HEK293 (cell line): ENCODE data around the gene SHC4.

Experiments
- CTCF ChIA-PET: fragments of 350-600 bp; formaldehyde crosslinking; extraction: SDS; loops from one replicate; lab custom pipeline; 2021; ENCODE audit warnings: antibody characterized with exemption; lab: Yijun Ruan, JAX
- POLR2A ChIA-PET: fragments of 300-600 bp; formaldehyde crosslinking; extraction: SDS; loops from one replicate; lab custom pipeline; 2020; ENCODE audit warnings: antibody characterized with exemption, inconsistent platforms; lab: Yijun Ruan, JAX
- H3K27ac ChIP-seq: fragments of 200-500 bp; sonication (Bioruptor generic); 2 replicates; pipeline ENCODE4 v1.5.1; 2014; ENCODE audit warnings: low read depth, low read length, control low read depth, inconsistent platforms; ENCODE audit errors: extremely low read depth
- H3K36me3 ChIP-seq, 2 experiments: fragments of 200-500 bp in 1 of 2; sonication (Bioruptor generic) in 1 of 2; 1 replicate in 1 of 2; 2 replicates in 1 of 2; pipeline ENCODE4 v1.5.1; 2014 to 2017; ENCODE audit warnings: inconsistent platforms in 2 of 2, low read length in 2 of 2; ENCODE audit not compliant: control insufficient read depth in 2 of 2, insufficient read depth in 1 of 2
- H3K4me1 ChIP-seq: fragments of 200-500 bp; sonication (Bioruptor generic); 2 replicates; pipeline ENCODE4 v1.5.1; 2014; ENCODE audit warnings: mild to moderate bottlenecking, low read length, inconsistent platforms; ENCODE audit not compliant: control insufficient read depth, insufficient read depth
- H3K4me3 ChIP-seq: 2 replicates; pipeline ENCODE4 v1.5.1; 2011; ENCODE audit warnings: low read depth, mild to moderate bottlenecking, control low read depth, low read length, moderate library complexity
- H3K9me3 ChIP-seq: fragments of 200-500 bp; sonication (Bioruptor generic); 2 replicates; pipeline ENCODE4 v1.5.1; 2014; ENCODE audit warnings: low read depth, low read length, inconsistent platforms; ENCODE audit not compliant: control insufficient read depth, insufficient read depth
- CTCF ChIP-seq: fragments of 450-650 bp; formaldehyde crosslinking; IDR thresholded peaks from 2 replicates; pipeline ENCODE4 v1.5.1; 2016; ENCODE audit warnings: missing biosample characterization, missing genetic modification characterization
- EGR2 ChIP-seq: fragments of 450-650 bp; formaldehyde crosslinking; IDR thresholded peaks from 2 replicates; pipeline ENCODE4 v1.5.1; 2016; ENCODE audit warnings: low read depth, missing biosample characterization, missing genetic modification characterization
- FEZF1 ChIP-seq: fragments of 450-650 bp; formaldehyde crosslinking; IDR thresholded peaks from 2 replicates; pipeline ENCODE4 v1.5.1; 2016; ENCODE audit warnings: missing biosample characterization, missing genetic modification characterization
- HOXA7 ChIP-seq: sonication (generic); formaldehyde crosslinking; IDR thresholded peaks from 2 replicates; pipeline ENCODE4 v1.8.1; 2022; ENCODE audit warnings: missing genetic modification reagents, borderline replicate concordance
- MZF1 ChIP-seq: fragments of 450-650 bp; formaldehyde crosslinking; IDR thresholded peaks from 2 replicates; pipeline ENCODE4 v1.5.1; 2017; ENCODE audit warnings: missing biosample characterization, missing genetic modification characterization, borderline replicate concordance
- PRDM10 ChIP-seq: fragments of 450-650 bp; formaldehyde crosslinking; IDR thresholded peaks from 2 replicates; pipeline ENCODE4 v1.5.1; 2016; ENCODE audit warnings: missing biosample characterization, missing genetic modification characterization
- TRIM28 ChIP-seq: IDR thresholded peaks from 2 replicates; pipeline ENCODE4 v1.6.1; 2011; ENCODE audit warnings: low read length, control low read depth, borderline replicate concordance
- ZBTB21 ChIP-seq: fragments of 450-650 bp; formaldehyde crosslinking; IDR thresholded peaks from 2 replicates; pipeline ENCODE4 v1.5.1; 2017; ENCODE audit warnings: missing biosample characterization, missing genetic modification characterization
- ZFHX2 ChIP-seq: fragments of 450-650 bp; formaldehyde crosslinking; conservative IDR thresholded peaks from 2 replicates; pipeline ENCODE4 v1.5.1; 2016; ENCODE audit warnings: missing biosample characterization, missing genetic modification characterization
- ZFP3 ChIP-seq: fragments of 450-650 bp; formaldehyde crosslinking; IDR thresholded peaks from 2 replicates; pipeline ENCODE4 v1.5.1; 2016; ENCODE audit warnings: low read depth, missing biosample characterization, missing genetic modification characterization
- ZNF133 ChIP-seq: fragments of 450-650 bp; formaldehyde crosslinking; IDR thresholded peaks from 2 replicates; pipeline ENCODE4 v1.5.1; 2016; ENCODE audit warnings: missing biosample characterization, missing genetic modification characterization
- ZNF366 ChIP-seq: fragments of 450-650 bp; formaldehyde crosslinking; conservative IDR thresholded peaks from 2 replicates; pipeline ENCODE4 v1.5.1; 2016; ENCODE audit warnings: missing biosample characterization, missing genetic modification characterization
- ZNF394 ChIP-seq: fragments of 450-650 bp; formaldehyde crosslinking; IDR thresholded peaks from 2 replicates; pipeline ENCODE4 v1.5.1; 2016; ENCODE audit warnings: missing biosample characterization, missing genetic modification characterization, mild to moderate bottlenecking, moderate library complexity, borderline replicate concordance
- ZNF513 ChIP-seq: fragments of 450-650 bp; IDR thresholded peaks from 2 replicates; pipeline ENCODE4 v1.5.1; 2018; ENCODE audit warnings: missing biosample characterization, missing genetic modification characterization
- ZNF580 ChIP-seq: fragments of 450-650 bp; formaldehyde crosslinking; IDR thresholded peaks from 2 replicates; pipeline ENCODE4 v1.5.1; 2016; ENCODE audit warnings: missing biosample characterization, missing genetic modification characterization
- ZNF585B ChIP-seq: fragments of 450-650 bp; formaldehyde crosslinking; IDR thresholded peaks from 2 replicates; pipeline ENCODE4 v1.5.1; 2016; ENCODE audit warnings: missing biosample characterization, missing genetic modification characterization
- ZNF626 ChIP-seq: fragments of 450-650 bp; sonication (Bioruptor Pico); formaldehyde crosslinking; IDR thresholded peaks from 2 replicates; pipeline ENCODE4 v1.5.1; 2018; ENCODE audit warnings: missing biosample characterization, missing genetic modification characterization, inconsistent platforms
- ZNF654 ChIP-seq: fragments of 450-650 bp; formaldehyde crosslinking; IDR thresholded peaks from 2 replicates; pipeline ENCODE4 v1.5.1; 2016; ENCODE audit warnings: low read depth, missing biosample characterization, missing genetic modification characterization
- ZNF660 ChIP-seq: fragments of 450-650 bp; IDR thresholded peaks from 2 replicates; pipeline ENCODE4 v1.5.1; 2018; ENCODE audit warnings: missing biosample characterization, mild to moderate bottlenecking, missing genetic modification characterization
- ZSCAN30 ChIP-seq: fragments of 450-650 bp; IDR thresholded peaks from 2 replicates; pipeline ENCODE4 v1.5.1; 2018; ENCODE audit warnings: missing biosample characterization, mild to moderate bottlenecking, missing genetic modification characterization, moderate library complexity
- ZXDB ChIP-seq: fragments of 450-650 bp; formaldehyde crosslinking; IDR thresholded peaks from 2 replicates; pipeline ENCODE4 v1.5.1; 2016; ENCODE audit warnings: missing biosample characterization, missing genetic modification characterization

The SHC4 gene

GRCh38 chr15:48855501-48856440, 107.9 kb downstream of the SHC4 start:
- peaks cover 4% of the 10 kb centered on the region; the same call in 1 of the 2 replicates for H3K4me1 ChIP-seq
- POLR2A ChIA-PET: no interaction called here
- CTCF ChIA-PET: interaction anchor here (0.6 to 1.7 kb wide), 5 partner anchors 178 to 499 kb away, joined by 3 to 4 read pairs (median 3); no protein-coding TSS in a partner anchor
- no peaks in the 10 kb centered on the region for H3K36me3 ChIP-seq
- no peak overlapping the region for H3K27ac ChIP-seq
- no peak overlapping the region for H3K4me3 ChIP-seq
- H3K9me3 ChIP-seq: no peaks in the 10 kb centered on the region
- TF ChIP-seq TRIM28 (no peak), PRDM10 (tag by site-specific recombination) (peak; percentile 64), ZNF626 (no peak), ZNF654 (peak; percentile 58), ZFP3 (tag by site-specific recombination) (no peak), ZFHX2 (tag by site-specific recombination) (no peak), ZNF580 (no peak), ZSCAN30 (tag by site-specific recombination) (0 out of 2 replicates have a peak, but pooled peaks have one; percentile 10), MZF1 (0 out of 2 replicates have a peak, but pooled peaks have one; percentile 40), ZNF513 (tag by site-specific recombination) (no peak), ZNF660 (peak; percentile 87; the same call in 1 of the 2 replicates), ZNF133 (tag by site-specific recombination) (no peak), FEZF1 (tag by site-specific recombination) (0 out of 2 replicates have a peak, but pooled peaks have one; percentile 25), CTCF (tag by site-specific recombination) (0 out of 2 replicates have a peak, but pooled peaks have one; percentile 17), ZBTB21 (tag by site-specific recombination) (0 out of 2 replicates have a peak, but pooled peaks have one; percentile 40), ZNF394 (peak; percentile 59; the same call in 1 of the 2 replicates), ZNF366 (tag by site-specific recombination) (0 out of 2 replicates have a peak, but pooled peaks have one; percentile 14), HOXA7 (no peak), ZXDB (tag by site-specific recombination) (0 out of 2 replicates have a peak, but pooled peaks have one; percentile 18), ZNF585B (tag by site-specific recombination) (peak; percentile 26; the same call in 1 of the 2 replicates), EGR2 (tag by site-specific recombination) (no peak)
